ENCODE data around the gene COA5.

The COA5 gene

GRCh38 chr2:98585386-98585785 is 22.9 kb downstream of the COA5 start:
- DNase-seq (ENCODE audit: low spot score) = no peak
- in situ Hi-C loops (cut with MboI; ENCODE audit: low pct_unique_long_range_greater_than_20kb, low sequenced_read_pairs, unreplicated experiment) = no loop called here
- TF ChIP-seq CTCF (IDR thresholded peaks at IDR 0.05; ENCODE audit: extremely low read depth, insufficient read depth, missing control alignments) = no peak

GRCh38 chr2:98583816-98584618 is 24.3 kb downstream of the COA5 start:
- no peak for DNase-seq (ENCODE audit: low spot score)
- TF ChIP-seq CTCF (IDR thresholded peaks at IDR 0.05; ENCODE audit: extremely low read depth, insufficient read depth, missing control alignments) = no peak
- in situ Hi-C loops (cut with MboI; ENCODE audit: low pct_unique_long_range_greater_than_20kb, low sequenced_read_pairs, unreplicated experiment) = no loop called here

- no peak for TF ChIP-seq CTCF (IDR thresholded peaks at IDR 0.05; ENCODE audit: extremely low read depth, insufficient read depth, missing control alignments)
- no peak for DNase-seq (ENCODE audit: low spot score)
- in situ Hi-C loops (cut with MboI; ENCODE audit: low pct_unique_long_range_greater_than_20kb, low sequenced_read_pairs, unreplicated experiment) = no loop called here
These were observed 25.0 kb downstream of the COA5 start for GRCh38 chr2:98583276-98583675.

- in situ Hi-C loops (cut with MboI; ENCODE audit: low pct_unique_long_range_greater_than_20kb, low sequenced_read_pairs, unreplicated experiment) = no loop called here
- TF ChIP-seq CTCF (IDR thresholded peaks at IDR 0.05; ENCODE audit: extremely low read depth, insufficient read depth, missing control alignments) = no peak
- no peak for DNase-seq (ENCODE audit: low spot score)
These were observed 25.8 kb downstream of the COA5 start for GRCh38 chr2:98582523-98582922.

- DNase-seq (ENCODE audit: low spot score) = no peak
- in situ Hi-C loops (cut with MboI; ENCODE audit: low pct_unique_long_range_greater_than_20kb, low sequenced_read_pairs, unreplicated experiment) = no loop called here
These were observed 27.5 kb downstream of the COA5 start for GRCh38 chr2:98580656-98581284.

GRCh38 chr2:98579926-98580325 is 28.4 kb downstream of the COA5 start:
- no peak for DNase-seq (ENCODE audit: low spot score)
- in situ Hi-C loops (cut with MboI; ENCODE audit: low pct_unique_long_range_greater_than_20kb, low sequenced_read_pairs, unreplicated experiment) = no loop called here
- no peak for TF ChIP-seq CTCF (IDR thresholded peaks at IDR 0.05; ENCODE audit: extremely low read depth, insufficient read depth, missing control alignments)

More at GRCh38 chr2:98580656-98581284, 27.5 kb downstream of the COA5 start:
- TF ChIP-seq CTCF (IDR thresholded peaks at IDR 0.05; ENCODE audit: extremely low read depth, insufficient read depth, missing control alignments) = no peak

Measured in GM13977 (cell line).